ENCODE data around the gene ADPRM. TPM values are rescaled to one million over a fixed set of nuclear protein-coding genes. Genes with fewer than 3 reads are reported as not detected.

Gene ADPRM
- polyA plus RNA-seq, 2 of the 4 experiments (the other 2 are of a cell fraction) = 8.3 to 25.2 TPM

DNA sequence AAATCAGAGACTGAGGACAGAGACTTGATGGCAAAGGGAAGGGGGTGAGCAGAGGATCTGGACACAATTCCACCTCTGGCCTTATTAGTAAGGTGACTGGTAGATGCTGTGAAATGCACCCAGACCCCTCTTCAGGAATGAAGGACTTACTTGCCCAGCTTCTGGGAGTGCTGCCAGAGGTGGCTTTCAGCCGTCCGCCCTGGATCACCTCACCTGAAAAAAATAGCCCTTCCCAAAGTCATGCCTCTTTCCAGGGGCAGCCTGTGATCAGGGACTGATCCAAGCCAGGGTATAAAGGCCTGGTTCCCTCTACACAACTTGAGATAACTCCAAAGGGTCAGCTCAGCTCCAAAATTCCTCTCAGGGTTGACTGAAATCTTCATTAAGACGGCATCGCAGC lies 52.8 kb downstream of the ADPRM start:
- TF ChIP-seq FOSB (CRISPR knock-in tag; IDR thresholded peaks at IDR 0.05) (no peak), RARB (CRISPR knock-in tag; IDR thresholded peaks at IDR 0.05) (no peak), GATA3 (IDR thresholded peaks at IDR 0.05; ENCODE audit: borderline replicate concordance) (no peak), HDAC2 (IDR thresholded peaks at IDR 0.05) (no peak), TP53 (CRISPR knock-in tag; IDR thresholded peaks at IDR 0.05) (no peak), KDM5A (IDR thresholded peaks at IDR 0.05) (no peak), EP300 (IDR thresholded peaks at IDR 0.05) (no peak), CHD2 (IDR thresholded peaks at IDR 0.05; ENCODE audit: low read length, partially characterized antibody) (no peak), ZC3H11A (IDR thresholded peaks at IDR 0.05) (no peak), SMC3 (IDR thresholded peaks at IDR 0.05) (no peak), POLR2A (IDR thresholded peaks at IDR 0.05; ENCODE audit: low read length) (no peak), HEYL (CRISPR knock-in tag; IDR thresholded peaks at IDR 0.05) (no peak)
- TF ChIP-seq, protein P1, sequence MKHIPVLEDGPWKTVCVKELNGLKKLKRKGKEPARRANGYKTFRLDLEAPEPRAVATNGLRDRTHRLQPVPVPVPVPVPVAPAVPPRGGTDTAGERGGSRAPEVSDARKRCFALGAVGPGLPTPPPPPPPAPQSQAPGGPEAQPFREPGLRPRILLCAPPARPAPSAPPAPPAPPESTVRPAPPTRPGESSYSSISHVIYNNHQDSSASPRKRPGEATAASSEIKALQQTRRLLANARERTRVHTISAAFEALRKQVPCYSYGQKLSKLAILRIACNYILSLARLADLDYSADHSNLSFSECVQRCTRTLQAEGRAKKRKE (CRISPR knock-in tag; IDR thresholded peaks at IDR 0.05; ENCODE audit: low read depth) = no peak
- TF ChIP-seq, protein P2, sequence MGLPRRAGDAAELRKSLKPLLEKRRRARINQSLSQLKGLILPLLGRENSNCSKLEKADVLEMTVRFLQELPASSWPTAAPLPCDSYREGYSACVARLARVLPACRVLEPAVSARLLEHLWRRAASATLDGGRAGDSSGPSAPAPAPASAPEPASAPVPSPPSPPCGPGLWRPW (IDR thresholded peaks at IDR 0.05) = no peak
- TF ChIP-seq, protein P3, sequence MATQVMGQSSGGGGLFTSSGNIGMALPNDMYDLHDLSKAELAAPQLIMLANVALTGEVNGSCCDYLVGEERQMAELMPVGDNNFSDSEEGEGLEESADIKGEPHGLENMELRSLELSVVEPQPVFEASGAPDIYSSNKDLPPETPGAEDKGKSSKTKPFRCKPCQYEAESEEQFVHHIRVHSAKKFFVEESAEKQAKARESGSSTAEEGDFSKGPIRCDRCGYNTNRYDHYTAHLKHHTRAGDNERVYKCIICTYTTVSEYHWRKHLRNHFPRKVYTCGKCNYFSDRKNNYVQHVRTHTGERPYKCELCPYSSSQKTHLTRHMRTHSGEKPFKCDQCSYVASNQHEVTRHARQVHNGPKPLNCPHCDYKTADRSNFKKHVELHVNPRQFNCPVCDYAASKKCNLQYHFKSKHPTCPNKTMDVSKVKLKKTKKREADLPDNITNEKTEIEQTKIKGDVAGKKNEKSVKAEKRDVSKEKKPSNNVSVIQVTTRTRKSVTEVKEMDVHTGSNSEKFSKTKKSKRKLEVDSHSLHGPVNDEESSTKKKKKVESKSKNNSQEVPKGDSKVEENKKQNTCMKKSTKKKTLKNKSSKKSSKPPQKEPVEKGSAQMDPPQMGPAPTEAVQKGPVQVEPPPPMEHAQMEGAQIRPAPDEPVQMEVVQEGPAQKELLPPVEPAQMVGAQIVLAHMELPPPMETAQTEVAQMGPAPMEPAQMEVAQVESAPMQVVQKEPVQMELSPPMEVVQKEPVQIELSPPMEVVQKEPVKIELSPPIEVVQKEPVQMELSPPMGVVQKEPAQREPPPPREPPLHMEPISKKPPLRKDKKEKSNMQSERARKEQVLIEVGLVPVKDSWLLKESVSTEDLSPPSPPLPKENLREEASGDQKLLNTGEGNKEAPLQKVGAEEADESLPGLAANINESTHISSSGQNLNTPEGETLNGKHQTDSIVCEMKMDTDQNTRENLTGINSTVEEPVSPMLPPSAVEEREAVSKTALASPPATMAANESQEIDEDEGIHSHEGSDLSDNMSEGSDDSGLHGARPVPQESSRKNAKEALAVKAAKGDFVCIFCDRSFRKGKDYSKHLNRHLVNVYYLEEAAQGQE (IDR thresholded peaks at IDR 0.05) = no peak
- TF ChIP-seq, protein P4, sequence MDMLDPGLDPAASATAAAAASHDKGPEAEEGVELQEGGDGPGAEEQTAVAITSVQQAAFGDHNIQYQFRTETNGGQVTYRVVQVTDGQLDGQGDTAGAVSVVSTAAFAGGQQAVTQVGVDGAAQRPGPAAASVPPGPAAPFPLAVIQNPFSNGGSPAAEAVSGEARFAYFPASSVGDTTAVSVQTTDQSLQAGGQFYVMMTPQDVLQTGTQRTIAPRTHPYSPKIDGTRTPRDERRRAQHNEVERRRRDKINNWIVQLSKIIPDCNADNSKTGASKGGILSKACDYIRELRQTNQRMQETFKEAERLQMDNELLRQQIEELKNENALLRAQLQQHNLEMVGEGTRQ (IDR thresholded peaks at IDR 0.05) = no peak
- WGBS (ENCODE audit: missing lambda C conversion rate) = 88% methylated on average over 4 of the region's 4 CpGs
- no peak for FAIRE-seq
- no peak overlapping the region for H3K4me3 ChIP-seq
- ATAC-seq = no peak
- no peak overlapping the region for H3K4me2 ChIP-seq
- ChIA-PET POLR2A (no interaction called here), CTCF (interaction anchor here (0.6 to 4.1 kb wide), 5 partner anchors 10 to 1125 kb away, joined by 3 to 34 read pairs (median 3); no protein-coding TSS in a partner anchor)
- no peak overlapping the region for H3K27ac ChIP-seq
- no peaks in the 10 kb centered on the region for H3K4me1 ChIP-seq
- no peaks in the 10 kb centered on the region for H3K9me3 ChIP-seq
- no peak for DNase-seq (ENCODE audit: low read depth in 1 of 2, low spot score in 1 of 2)

DNA sequence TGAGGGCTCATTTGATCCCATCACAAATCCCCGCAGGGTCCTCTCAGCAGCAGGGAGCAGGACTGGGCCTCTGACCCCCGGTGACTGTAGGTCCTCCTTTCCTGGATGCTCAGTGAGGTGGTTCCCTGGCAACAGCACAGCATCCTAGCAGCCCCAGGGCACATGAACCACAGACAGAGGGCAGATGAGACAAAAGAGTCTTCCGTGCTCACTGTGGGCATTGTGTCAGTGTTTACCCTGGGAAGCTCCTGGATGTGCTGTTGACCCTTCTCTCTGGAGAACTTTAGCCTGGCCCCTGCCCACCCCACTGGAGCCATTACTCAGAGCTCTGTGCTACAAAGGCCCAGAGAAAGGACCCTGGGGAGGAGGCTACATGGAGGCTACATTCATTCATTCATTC lies 54.2 kb downstream of the ADPRM start:
- FAIRE-seq (no peak), DNase-seq (ENCODE audit: low read depth in 1 of 2, low spot score in 1 of 2) (no peak), ATAC-seq (no peak)
- H3K4me3 ChIP-seq = no peak overlapping the region
- H3K4me2 ChIP-seq = no peak overlapping the region
- POLR2A ChIA-PET = no interaction called here
- H3K27ac ChIP-seq = no peak overlapping the region
- 45% methylated on average over 3 of the region's 3 CpGs for WGBS (ENCODE audit: missing lambda C conversion rate)
- H3K9me3 ChIP-seq = no peaks in the 10 kb centered on the region
- CTCF ChIA-PET = interaction anchor here (1.2 to 1.5 kb wide), 4 partner anchors 12 to 93 kb away, joined by 3 to 8 read pairs (median 4); no protein-coding TSS in a partner anchor
- no peaks in the 10 kb centered on the region for H3K4me1 ChIP-seq
- TF ChIP-seq RFX5 (IDR thresholded peaks at IDR 0.05) (no peak), BHLHE40 (IDR thresholded peaks at IDR 0.05; ENCODE audit: low read depth, low read length) (no peak), PHF8 (IDR thresholded peaks at IDR 0.05; ENCODE audit: borderline replicate concordance, low read depth) (no peak), CBX2 (IDR thresholded peaks at IDR 0.05; ENCODE audit: borderline replicate concordance, low read depth) (no peak), KDM1A (IDR thresholded peaks at IDR 0.05; ENCODE audit: low read depth) (no peak), ZSCAN20 (CRISPR knock-in tag; IDR thresholded peaks at IDR 0.05) (no peak), CBX8 (IDR thresholded peaks at IDR 0.05) (no peak), MAZ (IDR thresholded peaks at IDR 0.05; ENCODE audit: borderline replicate concordance, low read depth, low read length) (no peak), FOSL2 (IDR thresholded peaks at IDR 0.05) (no peak), FOSL2 (CRISPR knock-in tag; IDR thresholded peaks at IDR 0.05) (no peak), GATA3 (IDR thresholded peaks at IDR 0.05; ENCODE audit: borderline replicate concordance) (no peak)
- TF ChIP-seq, protein P3 (IDR thresholded peaks at IDR 0.05) = no peak
- TF ChIP-seq, protein P5, sequence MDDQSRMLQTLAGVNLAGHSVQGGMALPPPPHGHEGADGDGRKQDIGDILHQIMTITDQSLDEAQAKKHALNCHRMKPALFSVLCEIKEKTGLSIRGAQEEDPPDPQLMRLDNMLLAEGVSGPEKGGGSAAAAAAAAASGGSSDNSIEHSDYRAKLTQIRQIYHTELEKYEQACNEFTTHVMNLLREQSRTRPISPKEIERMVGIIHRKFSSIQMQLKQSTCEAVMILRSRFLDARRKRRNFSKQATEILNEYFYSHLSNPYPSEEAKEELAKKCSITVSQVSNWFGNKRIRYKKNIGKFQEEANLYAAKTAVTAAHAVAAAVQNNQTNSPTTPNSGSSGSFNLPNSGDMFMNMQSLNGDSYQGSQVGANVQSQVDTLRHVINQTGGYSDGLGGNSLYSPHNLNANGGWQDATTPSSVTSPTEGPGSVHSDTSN (IDR thresholded peaks at IDR 0.05) = no peak
- TF ChIP-seq, protein P6, sequence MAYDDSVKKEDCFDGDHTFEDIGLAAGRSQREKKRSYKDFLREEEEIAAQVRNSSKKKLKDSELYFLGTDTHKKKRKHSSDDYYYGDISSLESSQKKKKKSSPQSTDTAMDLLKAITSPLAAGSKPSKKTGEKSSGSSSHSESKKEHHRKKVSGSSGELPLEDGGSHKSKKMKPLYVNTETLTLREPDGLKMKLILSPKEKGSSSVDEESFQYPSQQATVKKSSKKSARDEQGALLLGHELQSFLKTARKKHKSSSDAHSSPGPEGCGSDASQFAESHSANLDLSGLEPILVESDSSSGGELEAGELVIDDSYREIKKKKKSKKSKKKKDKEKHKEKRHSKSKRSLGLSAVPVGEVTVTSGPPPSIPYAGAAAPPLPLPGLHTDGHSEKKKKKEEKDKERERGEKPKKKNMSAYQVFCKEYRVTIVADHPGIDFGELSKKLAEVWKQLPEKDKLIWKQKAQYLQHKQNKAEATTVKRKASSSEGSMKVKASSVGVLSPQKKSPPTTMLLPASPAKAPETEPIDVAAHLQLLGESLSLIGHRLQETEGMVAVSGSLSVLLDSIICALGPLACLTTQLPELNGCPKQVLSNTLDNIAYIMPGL (CRISPR knock-in tag; IDR thresholded peaks at IDR 0.05; ENCODE audit: borderline replicate concordance) = no peak

All from A549 (cell line).